ENCODE results near the gene ADAM17. TPM values are rescaled to one million over a fixed set of nuclear protein-coding genes. Genes with fewer than 3 reads are reported as not detected.

Gene ADAM17
- total and polyA plus RNA-seq, 9 of the 15 experiments (the other 6 are each of a cell fraction or from before 2014, with no cell fraction given), result 5.8 to 30.0 (median 19.0) TPM

DNA sequence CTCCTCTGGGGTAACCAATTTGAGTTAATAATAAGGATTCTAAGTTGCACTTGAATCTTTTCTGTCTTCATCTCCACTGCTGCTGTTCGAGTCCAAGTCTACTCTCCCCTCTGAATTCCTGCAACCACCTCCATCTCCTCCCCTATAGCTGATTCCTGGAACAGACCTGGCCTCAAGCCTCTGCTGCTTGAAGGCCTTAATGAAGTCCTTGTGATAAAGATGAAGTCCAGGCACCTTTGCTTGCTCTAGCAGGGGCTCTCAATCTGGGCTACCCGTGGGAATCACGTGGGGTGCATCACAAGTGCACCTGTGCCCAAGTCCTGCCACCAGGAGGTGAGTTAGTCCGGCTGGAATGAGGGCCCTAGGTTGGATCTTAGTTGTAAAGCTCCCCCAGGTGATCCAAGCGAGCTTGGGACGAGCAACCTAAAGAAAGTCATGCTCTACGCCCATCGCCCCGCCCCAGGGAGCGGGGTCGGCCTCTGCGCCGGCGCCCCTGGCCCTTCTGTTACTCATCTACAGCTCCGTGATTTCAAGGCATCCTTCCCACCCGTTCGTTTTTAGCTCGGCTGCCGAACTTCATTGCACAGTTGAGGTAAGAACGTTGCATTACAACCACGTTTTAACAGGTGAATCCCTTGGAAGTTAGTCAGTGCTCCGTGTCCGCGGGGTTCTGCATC, 82.2 kb downstream of the ADAM17 start:
- POLR2A ChIA-PET, result interaction anchor here (0.9 kb wide), 1 partner anchor 32 kb away, joined by 3 read pairs; no protein-coding TSS in a partner anchor
- no TSS peak for BruUV-seq (replicated peaks)
- H3K4me3 ChIP-seq, result no peak overlapping the region

DNA sequence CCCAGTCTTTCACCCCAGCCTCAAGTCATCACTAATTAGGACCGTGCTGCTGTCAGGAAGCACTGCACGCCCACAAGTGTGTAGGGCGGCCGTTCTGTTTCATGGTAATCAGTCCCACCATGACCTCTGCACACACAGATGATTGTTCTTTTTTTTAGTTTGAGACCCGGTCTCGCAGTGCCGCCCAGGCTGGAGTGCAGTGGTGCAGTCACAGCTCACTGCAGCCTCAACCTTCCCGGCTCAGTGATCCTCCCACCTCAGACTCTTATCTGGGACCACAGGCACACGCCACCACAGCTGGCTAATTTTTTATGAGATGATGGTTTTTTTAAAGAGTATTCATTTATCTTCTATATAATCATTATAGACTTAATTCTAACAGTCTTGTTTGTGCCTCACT, 83.1 kb downstream of the ADAM17 start:
- POLR2A ChIA-PET, result no interaction called here
- Histone ChIP-seq H3K4me2 (ENCODE audit: insufficient read depth, low read length) (no peak overlapping the region), H3K36me3 (ENCODE audit: control insufficient read depth, insufficient read depth, low read length) (peaks cover 49% of the 10 kb centered on the region), H3K9me1 (ENCODE audit: control insufficient read depth, insufficient read depth, low read length) (no peaks in the 10 kb centered on the region), H2AFZ (ENCODE audit: low read depth, low read length) (no peak overlapping the region), H3K4me1 (replicated peaks in 1 of 2; ENCODE audit: control insufficient read depth in 2 of 2, insufficient read depth in 2 of 2, low read length in 2 of 2) (no peaks in the 10 kb centered on the region), H3K9ac (ENCODE audit: insufficient read depth in 1 of 2, low read depth in 2 of 2, low read length in 2 of 2) (no peak overlapping the region), H3K9me3 (replicated peaks; ENCODE audit: control insufficient read depth, insufficient read depth, low read depth, low read length) (no peaks in the 10 kb centered on the region; the same call in 1 of the 2 replicates), H3K79me2 (ENCODE audit: control insufficient read depth, insufficient read depth, low read length) (no peaks in the 10 kb centered on the region), H4K20me1 (replicated peaks; ENCODE audit: control insufficient read depth, insufficient read depth, low read length) (no peaks in the 10 kb centered on the region), H3K27me3 (ENCODE audit: control insufficient read depth in 2 of 2, insufficient read depth in 2 of 2, low read length in 2 of 2) (no peaks in the 10 kb centered on the region), H3K4me3 (no peak overlapping the region), H3K27ac (ENCODE audit: extremely low read depth, low read depth, low read length) (no peak overlapping the region)
- DNase-seq (ENCODE audit: extremely low read depth in 1 of 4, low spot score in 3 of 4) (no peak), ATAC-seq (no peak), FAIRE-seq (no peak)
- no TSS peak for BruUV-seq (replicated peaks)
- CTCF ChIA-PET (ENCODE audit: low intra/inter-chr PET ratio), result no interaction called here
- in situ Hi-C loops (cut with MboI), result no loop called here
- 90% methylated on average over 9 of the region's 9 CpGs for WGBS (ENCODE audit: insufficient coverage, low coverage, missing lambda C conversion rate)
- intact Hi-C loops (cut with micrococcal nuclease), result no loop called here
- TF ChIP-seq RREB1 (CRISPR knock-in tag; IDR thresholded peaks at IDR 0.05), result no peak
- no peak for TF ChIP-seq HNRNPUL1 (IDR thresholded peaks at IDR 0.05; ENCODE audit: low read length)
- no peak for TF ChIP-seq ZNF12 (CRISPR knock-in tag; IDR thresholded peaks at IDR 0.05)
- no peak for TF ChIP-seq SRF (CRISPR knock-in tag; IDR thresholded peaks at IDR 0.05)
- TF ChIP-seq DACH1 (IDR thresholded peaks at IDR 0.05; ENCODE audit: partially characterized antibody), result no peak
- no peak for TF ChIP-seq ARID1B (IDR thresholded peaks at IDR 0.05)
- no peak for TF ChIP-seq DPF2 (IDR thresholded peaks at IDR 0.05)

More for the DNA sequence above, 82.2 kb downstream of the ADAM17 start:
- DNase-seq (ENCODE audit: extremely low read depth in 1 of 4, low spot score in 3 of 4) (no peak), ATAC-seq (no peak; the same call in 2 of the 3 replicates), FAIRE-seq (no peak)
- Histone ChIP-seq H4K20me1 (replicated peaks; ENCODE audit: control insufficient read depth, insufficient read depth, low read length) (no peaks in the 10 kb centered on the region), H3K4me2 (ENCODE audit: insufficient read depth, low read length) (no peak overlapping the region), H3K27me3 (ENCODE audit: control insufficient read depth in 2 of 2, insufficient read depth in 2 of 2, low read length in 2 of 2) (no peaks in the 10 kb centered on the region), H3K27ac (ENCODE audit: extremely low read depth, low read depth, low read length) (no peak overlapping the region), H3K9me1 (ENCODE audit: control insufficient read depth, insufficient read depth, low read length) (no peaks in the 10 kb centered on the region), H3K9me3 (replicated peaks; ENCODE audit: control insufficient read depth, insufficient read depth, low read depth, low read length) (no peaks in the 10 kb centered on the region; the same call in 1 of the 2 replicates), H3K9ac (ENCODE audit: insufficient read depth in 1 of 2, low read depth in 2 of 2, low read length in 2 of 2) (no peak overlapping the region), H2AFZ (ENCODE audit: low read depth, low read length) (no peak overlapping the region), H3K4me1 (replicated peaks in 1 of 2; ENCODE audit: control insufficient read depth in 2 of 2, insufficient read depth in 2 of 2, low read length in 2 of 2) (no peaks in the 10 kb centered on the region), H3K79me2 (ENCODE audit: control insufficient read depth, insufficient read depth, low read length) (no peaks in the 10 kb centered on the region), H3K36me3 (ENCODE audit: control insufficient read depth, insufficient read depth, low read length) (peaks cover 42% of the 10 kb centered on the region)
- CTCF ChIA-PET (ENCODE audit: low intra/inter-chr PET ratio), result no interaction called here
- intact Hi-C loops (cut with micrococcal nuclease) (no loop called here), in situ Hi-C loops (cut with MboI) (no loop called here)
- TF ChIP-seq MYBL2 (IDR thresholded peaks at IDR 0.05; ENCODE audit: low read depth) (no peak), MYBL2 (CRISPR knock-in tag; IDR thresholded peaks at IDR 0.05; ENCODE audit: borderline replicate concordance) (no peak), POLR2AphosphoS2 (IDR thresholded peaks at IDR 0.05; ENCODE audit: low read length) (peak; percentile 67; the same call in 1 of the 2 replicates)
- WGBS (ENCODE audit: insufficient coverage, low coverage, missing lambda C conversion rate), result 95% methylated on average over 23 of the region's 24 CpGs
